Inferior parietal cortex (tissue), 1 donor: ENCODE measurements around the gene RAB11FIP3.

Source experiments
- DNase-seq: peaks from one replicate; pipeline ENCODE4 v3.0.0-alpha.2; 2016; ENCODE audit errors: extremely low spot score

Gene RAB11FIP3

DNA sequence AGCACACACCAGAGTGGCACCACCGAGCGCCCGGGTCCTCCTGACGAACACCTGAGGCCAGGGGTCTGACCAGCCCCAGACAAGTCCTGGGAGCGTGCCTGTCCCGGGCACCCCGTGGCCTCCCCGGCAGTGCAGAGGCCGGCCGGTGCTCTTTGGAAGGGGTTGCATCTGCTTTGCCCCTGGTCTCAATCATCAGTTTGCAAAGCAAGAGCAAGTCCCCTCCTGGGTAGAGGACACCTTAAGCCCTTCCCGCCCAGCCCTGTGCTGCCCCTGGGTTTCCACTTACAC, 90.4 kb downstream of the RAB11FIP3 start:
- no peak for DNase-seq

DNA sequence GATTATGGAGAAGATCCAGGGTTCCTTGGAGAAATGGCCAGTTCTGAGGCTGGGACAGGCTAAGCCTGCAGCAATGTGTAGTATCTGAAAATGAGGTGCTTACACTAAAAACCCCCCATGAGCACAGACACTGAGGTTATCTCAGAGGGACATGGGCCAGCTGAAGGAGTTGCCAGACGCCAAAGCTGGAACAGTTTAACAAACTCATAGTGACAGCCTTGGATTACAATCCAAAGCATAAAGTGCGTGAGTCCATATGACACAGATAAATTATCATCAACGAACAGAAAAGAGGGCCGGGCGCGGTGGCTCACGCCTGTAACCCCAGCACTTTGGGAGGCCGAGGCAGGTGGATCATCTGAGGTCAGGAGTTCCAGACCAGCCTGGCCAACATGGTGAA, 90.9 kb downstream of the RAB11FIP3 start:
- no peak for DNase-seq

DNA sequence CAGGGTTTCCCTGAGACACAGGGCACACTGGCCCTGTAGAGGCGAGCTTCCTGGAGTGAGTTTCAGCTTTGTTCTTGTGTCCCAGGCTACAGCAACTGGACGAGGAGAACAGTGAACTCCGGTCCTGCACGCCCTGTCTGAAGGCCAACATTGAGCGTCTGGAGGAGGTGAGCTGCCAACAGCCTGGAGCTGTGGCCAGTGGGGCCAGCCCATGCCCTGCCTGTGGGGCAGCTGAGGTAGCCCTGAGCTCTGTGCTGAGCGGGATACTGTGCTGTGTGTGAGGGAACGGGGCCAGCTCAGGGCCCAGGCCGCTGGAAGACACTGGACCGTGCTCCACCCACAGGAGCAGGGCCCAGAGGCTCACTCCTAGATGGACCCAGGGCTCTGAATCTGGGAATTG, 93.4 kb downstream of the RAB11FIP3 start:
- DNase-seq, result no peak

DNA sequence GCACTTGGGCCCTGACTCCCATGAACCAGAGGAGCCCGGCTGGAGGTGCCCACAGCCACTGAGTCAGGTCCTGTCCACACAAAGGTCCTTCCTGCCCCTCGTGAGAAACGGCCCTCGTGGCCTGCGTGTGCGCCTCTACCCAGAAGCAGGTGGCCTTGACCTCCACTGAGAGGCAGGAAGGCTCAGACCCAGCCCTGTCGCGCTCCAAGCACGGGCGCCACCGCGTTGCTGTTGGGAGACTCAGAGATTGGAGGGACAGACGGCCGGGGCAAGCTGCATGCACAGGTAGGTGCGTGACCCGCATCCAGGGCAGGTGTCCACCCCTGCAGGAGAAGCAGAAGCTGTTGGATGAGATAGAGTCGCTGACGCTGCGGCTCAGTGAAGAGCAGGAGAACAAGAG, 94.0 kb downstream of the RAB11FIP3 start:
- DNase-seq, result no peak

DNA sequence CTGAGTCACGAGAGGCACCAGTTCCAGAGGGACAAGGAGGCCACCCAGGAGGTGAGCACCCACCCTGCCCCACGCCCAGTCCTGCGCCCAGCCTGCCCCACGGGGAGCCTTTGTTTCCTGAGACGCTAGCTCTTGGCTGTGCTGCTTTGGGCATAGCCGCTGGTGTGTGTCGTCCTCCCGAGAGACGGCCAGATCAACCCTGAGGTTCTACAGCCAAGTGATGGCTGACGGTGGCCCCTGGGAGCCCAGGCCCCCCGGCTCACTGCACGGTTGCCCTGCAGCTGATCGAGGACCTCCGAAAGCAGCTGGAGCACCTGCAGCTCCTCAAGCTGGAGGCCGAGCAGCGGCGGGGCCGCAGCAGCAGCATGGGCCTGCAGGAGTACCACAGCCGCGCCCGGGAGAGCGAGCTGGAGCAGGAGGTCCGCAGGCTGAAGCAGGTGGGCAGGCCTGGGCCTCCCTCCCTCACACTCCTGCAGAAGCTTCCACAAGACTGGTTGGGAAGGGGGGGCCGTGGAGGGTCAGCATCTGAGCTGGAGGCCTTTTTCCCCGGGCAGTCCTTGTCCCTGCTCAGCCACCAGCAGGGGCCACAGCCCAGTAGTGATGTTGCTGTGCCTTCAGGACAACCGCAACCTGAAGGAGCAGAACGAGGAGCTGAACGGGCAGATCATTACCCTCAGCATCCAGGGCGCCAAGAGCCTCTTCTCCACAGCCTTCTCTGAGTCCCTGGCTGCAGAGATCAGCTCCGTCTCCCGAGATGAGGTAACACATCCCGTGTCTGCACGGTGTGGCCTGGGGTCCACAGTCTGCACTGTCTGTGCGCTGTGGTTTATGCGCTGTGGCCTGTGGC, 94.6 kb downstream of the RAB11FIP3 start:
- no peak for DNase-seq

DNA sequence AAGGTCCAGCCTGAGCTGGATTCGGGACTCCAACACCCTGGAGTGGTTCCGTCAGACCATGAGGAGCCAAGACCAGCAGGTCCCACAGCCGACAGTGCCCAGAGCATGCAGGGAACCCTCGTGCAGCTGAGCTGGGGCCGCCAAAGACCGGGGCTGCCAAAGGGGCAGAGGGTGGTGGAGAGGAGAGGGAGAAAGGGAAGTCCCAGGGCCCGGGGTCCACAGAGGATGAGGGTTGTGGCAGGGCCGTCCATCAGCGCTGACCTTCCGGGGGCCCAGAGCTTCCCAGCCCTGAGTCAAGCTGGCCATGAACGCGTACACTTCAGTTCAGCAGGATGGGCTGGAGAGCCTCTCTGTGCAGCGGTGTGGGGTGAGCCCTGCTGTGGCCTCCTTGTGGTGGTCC, 95.4 kb downstream of the RAB11FIP3 start:
- no peak for DNase-seq

DNA sequence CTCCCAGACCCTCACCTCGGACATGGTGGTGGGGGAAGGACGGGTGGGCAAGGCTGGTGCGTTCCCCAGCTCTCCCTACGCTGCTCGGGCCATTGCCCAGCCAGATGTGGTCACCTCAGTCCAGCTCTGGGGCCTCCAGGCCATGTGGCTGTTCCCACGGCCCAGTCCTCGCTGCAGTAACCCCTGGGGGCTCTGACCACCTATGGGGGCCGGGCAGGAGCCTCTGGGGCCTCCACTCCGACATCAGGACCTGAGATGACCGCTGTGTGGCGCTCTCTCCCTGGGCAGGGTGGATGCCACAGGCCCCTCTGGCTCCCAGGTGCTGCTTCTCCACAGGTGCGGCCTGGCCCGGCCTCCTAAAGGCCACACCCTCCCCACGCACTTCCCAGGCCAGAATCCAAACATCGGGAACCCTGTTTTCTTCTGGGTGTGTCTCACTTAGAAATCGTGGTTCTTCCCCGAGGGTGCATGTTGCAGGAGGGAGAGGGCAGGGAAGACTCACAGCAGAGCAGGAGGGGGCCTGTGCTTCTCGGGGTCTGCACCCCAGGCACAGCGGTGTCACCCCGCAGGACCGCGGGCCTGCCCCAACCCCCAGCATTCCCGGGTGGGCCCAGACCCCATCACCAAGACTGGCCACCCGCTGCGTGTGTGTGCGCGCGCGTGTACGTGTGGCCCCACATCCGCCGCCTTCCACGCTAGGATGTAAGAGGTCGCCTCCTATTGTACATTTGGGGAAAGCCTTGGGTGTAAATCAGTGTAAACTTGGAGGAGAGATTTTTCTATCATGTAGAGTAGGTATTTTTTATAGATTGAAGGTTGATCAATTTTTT, 96.1 kb downstream of the RAB11FIP3 start:
- DNase-seq, result no peak

DNA sequence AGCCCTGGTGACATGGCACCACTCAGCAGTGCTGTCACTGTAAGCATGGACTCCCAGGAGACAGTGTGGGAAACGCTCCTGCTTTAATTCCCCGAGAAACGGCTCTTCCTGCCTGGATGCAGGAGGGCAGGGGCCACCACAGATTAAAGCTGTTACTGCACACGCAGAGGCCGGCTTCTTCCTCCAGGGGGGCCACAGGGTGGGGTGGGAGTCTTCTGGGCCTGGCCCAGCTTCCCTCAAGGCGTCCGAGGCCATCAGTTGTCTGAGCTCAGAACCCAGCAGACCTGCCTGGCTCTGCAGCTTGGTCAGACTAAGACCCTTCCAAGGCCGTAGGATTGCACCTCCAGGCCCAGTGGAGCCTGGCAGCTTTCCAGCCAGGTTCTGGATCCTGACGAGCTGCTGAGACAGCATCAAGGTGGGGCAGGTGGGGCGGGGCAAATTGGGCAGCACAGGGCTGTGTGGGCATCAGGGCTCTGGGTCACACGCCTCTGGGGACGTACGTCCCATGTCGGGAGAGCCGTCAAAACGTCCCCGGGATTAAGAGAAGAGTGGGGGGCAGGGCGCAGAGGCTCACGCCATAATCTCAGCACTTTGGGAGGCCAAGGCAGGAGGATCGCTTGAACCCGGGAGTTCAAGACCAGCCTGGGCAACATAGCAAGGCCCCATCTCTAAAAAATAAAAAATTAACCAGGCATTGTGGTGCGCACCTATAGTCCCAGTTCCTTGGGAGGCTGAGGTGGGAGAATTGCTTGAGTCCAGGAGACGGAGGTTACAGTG, 97.1 kb downstream of the RAB11FIP3 start:
- DNase-seq, result no peak

DNA sequence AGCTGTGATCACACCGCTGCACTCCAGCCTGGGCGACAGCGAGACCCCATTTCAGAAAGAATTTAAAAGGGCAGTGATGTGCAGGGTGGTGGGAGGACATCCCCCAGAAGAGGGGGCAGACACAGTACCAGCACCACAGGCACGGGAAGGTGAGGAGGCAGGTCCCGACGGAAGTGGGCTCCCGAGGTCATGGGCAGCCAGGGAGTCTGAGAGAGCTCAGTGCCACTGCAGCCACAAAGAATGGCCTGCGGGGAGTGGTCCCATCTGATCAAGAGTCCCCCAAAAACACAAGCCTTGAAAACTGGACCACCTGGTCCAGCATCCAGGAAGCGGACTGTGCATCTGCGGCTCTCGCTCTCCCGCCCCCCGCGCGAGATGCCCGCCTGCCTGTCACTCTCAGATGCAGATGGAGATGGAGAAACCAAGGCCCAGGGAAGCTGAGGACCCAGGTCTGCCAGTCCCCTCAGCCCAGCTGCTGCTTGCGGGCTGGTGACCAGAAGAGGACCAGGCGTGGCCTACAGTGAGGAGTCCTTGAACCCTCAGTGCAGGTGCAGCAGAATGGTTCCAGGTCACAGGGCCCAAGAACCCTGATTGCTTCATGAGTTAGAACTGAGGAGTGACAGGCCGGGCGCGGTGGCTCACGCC, 97.8 kb downstream of the RAB11FIP3 start:
- no peak for DNase-seq

DNA sequence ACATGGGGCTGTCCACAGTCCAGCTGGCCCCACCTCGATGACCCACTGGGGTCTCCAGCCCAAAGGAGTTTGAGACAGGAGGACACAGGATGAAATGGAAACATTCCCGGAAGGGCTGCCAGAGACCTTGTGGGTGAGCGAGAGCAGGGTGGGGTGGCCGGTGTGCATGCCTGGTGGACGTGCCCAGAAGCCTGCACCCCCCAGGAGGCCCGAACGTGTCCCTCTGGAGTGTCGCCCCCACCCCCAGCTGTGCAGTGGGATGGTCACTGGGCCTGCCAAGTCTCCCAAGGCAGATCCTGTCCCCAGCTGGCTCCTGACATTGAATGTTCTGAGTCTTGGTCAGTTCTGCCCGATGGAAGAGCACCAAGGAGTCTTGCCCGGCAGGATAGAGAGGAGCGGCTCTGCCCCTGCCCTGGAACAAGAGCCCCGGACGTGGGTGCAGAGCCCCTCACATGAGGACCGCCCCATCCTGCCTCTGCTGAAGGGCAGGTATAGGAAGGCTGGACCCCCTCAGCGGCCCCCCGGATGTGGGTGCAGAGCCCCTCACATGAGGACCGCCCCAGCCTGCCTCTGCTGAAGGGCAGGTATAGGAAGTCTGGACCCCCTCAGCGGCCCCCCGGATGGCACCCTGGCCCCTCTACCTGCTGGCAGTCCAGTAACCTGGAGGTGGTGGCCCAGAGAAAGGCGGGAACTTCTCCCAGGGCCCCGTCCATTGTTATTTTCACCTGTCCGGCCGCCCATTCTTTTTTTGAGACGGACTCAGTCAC, 99.0 kb downstream of the RAB11FIP3 start:
- DNase-seq, result no peak

DNA sequence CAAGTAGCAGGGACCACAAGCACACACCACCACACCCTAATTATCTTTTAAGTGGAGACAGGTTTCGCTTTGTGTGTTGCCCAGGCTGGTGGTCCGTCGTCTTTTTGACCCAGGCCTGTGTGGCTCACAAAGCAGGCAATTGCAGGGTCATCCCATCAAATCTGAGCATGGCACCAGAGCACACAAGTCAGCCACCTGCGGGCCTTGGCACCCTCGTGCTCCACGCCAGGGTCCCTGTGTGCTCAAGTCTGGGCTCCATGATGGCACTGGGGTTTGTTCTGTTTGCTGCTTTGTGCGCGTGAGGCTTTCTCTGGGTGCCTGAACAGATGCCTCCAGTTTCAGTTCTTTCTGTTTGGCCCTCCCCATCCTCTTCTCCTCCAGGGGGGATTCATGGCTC, 99.7 kb downstream of the RAB11FIP3 start:
- DNase-seq, result no peak

DNA sequence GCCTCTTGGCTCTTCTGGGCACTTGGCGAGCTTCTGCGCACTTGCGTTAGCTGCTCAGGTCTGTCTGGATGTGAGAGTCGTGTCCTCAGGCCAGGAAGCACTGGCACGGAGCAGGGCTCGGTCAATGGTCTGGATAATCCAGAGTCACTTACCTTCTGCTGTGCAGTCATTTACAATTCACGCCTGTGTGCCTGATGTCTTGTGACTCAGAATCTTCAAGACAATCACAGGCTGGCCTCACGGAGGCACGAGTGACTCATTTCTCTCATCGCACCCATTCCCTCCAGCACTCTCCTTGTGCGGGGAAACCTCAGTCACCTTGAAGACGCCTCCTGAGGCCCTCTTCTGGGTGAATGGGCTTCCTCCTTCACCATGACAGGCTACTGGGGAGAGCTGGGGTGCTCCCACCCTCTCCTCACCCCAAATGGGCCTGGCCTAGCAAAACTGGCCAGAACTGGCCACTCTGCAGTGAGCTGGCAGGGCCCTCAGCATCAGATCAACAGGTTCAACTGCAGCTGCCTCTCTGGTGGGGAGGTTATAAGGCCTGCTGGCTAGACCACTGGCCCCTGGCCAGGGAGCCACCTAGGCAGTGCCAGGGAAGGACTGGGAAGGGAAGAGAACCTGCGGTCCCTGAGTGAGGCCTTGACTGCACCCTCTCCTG, 100.2 kb downstream of the RAB11FIP3 start:
- peak; percentile 54 for DNase-seq

DNA sequence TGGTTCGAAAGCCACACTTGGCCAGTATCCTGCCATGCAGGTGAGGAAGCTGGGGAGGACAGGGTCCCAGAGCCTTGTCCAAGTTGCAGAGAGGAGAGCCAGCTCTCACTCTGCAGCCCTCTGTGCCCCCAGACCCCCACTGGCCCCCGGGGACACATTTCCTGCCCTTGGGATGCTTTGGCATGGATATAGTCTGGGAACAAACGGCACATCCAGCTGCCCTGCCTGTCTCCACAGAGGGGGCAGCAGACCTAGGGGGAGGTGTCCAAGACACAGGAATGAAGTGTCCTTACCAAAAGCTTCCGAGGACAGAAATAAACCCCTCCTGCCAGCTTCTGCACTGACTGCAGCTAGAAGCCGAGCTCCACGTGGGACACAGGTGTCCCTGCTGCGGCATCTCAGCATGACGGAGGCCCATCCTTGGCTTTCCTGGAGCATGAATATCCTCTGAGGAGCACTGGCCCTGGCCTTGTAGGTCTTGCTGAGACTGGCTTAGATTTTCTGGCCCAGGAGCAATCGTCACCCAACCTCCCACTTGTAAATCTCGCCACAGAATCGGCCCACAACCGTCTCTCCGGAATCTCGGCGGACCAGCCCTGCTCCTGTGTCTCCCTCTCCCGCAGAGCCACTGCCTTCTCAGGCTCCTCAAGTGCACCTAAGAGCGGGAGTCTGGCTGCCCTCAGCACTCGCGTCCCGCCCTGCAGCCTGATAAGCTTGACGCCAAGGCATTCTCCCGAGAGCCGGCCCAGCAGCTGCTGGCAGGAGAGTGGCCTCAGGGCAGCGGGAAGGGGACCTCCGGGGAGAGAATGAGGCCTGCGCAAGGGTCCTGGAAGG, 100.9 kb downstream of the RAB11FIP3 start:
- DNase-seq, result peak; percentile 22

DNA sequence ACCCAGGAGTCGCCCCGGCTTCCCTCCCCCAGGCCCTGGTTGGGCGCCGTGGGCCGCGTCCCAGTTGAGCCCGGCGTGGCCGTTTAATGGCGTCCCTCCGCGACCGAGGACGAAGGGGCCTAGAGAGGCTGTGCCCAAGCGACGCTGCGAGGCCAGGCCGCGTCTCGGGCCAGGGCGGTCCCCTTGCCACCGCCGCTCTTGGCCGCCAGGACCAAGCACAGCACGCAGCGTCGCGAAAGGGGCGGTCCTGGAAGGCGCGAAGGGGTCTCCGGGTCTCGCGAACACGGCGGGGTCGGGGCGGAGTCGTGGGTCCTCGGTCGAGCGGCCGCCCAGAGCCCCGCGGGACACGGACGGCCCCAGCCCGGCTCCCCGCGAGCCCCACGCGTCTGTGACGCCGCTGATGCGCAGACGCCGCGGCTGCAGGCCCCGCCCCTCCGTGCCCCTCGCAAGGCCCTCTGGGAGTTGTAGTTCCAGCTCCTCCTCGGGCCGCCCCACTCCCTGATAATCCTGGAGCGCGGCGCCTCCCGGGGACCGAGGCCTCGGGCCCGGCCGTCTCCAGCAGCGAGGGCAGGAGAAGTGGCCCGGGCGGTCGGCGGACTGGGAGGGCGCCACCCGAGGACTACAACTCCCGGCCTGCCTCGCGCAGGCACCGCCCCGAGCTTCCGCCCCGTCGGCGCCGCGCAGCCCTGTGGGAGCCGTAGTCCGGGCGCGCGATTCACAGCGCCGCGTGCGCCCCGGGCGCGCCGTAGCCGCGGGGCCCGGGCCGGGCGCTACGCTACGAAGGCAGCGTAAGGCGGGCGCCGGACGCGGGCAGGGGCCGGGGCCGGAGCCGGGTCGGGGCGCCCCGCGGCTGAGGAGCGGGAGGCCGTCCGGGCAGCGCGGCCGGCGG, 101.8 kb downstream of the RAB11FIP3 start, which contains the start of gene CAPN15:
Gene CAPN15, plus strand, starts transcription at position 698 of the 889 bp plus-strand sequence. CDS start 19,127 bp downstream, outside the sequence.
- DNase-seq, result peak; percentile 79

DNA sequence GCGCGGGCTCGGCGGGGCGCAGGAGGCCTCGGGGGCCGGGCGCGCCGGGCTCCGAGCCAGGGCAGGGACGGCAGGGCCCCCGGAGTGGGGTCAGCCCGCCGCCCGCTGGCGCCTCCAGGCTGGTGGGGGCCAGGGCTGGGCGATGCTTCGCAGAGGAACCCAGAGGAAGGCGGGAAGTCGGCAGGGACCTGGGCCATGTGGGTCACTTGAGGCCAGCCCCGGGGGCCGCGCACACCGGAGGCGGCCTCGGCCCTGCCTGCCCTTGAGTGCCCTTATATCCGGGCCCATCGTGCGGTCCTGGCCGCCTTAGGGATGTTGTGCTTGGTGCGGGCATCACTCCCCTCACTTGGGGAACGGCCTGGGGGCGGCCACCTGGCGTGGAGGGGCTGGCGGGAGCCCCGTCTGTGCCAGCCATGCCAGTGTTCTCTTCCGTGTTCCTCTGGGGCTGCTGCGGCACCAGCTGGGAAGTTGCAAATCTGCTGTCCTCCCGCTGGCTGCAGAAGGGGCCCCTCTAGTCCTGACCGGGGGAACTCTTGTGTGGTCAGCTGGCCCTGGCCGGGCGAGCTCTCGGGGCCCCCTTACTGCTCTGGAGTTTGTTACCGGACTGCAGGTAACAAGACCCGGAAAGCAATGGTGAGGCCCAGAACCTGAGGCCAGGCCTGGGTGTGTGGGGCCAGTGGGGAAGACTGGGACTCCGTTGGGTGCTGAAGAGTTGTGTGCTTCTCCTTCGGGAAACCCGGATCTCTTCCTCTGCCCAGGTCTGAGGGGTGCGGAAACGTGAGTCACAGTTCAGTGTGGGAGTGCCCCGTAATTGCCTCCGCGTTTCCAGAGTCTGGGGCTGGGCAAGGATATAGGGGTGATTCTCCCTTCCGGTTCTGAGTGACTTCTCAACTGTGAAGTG, 102.9 kb downstream of the RAB11FIP3 start:
- no peak for DNase-seq

DNA sequence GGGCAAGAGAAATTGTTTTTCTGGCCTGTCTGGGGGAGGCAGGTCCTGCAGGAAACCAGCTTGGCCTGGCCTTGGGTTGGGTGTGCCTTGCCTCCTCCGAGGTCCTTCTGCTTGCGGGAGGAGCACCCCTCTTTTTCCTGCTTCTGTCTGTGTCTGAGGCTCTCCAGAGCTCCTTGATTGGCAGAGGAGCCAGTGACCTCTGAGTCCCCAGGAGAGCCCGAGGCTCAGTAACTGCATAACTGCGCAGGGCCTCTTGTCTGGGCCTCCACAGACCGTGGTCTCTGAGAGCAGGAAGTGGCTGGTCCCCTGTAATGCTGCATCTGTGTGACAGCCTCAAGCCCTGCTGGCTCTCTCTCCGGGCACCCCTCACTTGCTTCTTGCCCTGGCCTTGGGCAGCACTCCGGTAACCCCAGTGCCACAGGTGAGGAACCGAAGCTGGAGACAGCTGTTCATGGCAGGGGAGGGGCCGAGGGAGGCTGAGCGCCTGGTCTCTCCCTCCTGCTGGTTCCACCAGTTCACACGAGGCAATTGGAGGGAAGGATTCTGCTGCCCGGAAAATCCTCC, 103.6 kb downstream of the RAB11FIP3 start:
- DNase-seq, result no peak
